Neuronal stem cell (in vitro differentiated cells): ENCODE results near the gene BPIFA1.

Experiments
- DNase-seq: peaks from one replicate; pipeline ENCODE4 v3.0.0-alpha.2; 2013; ENCODE audit warnings: low spot score
- H2AFZ ChIP-seq: one replicate; pipeline ENCODE4 v1.6.1; 2013; ENCODE audit warnings: mild to moderate bottlenecking, low read length, inconsistent platforms
- H2AK5ac ChIP-seq: 2 replicates; pipeline ENCODE4 v1.6.1; 2013; ENCODE audit warnings: low read depth, mild to moderate bottlenecking, inconsistent platforms, low read length, moderate library complexity, mixed read lengths
- H2BK120ac ChIP-seq: 2 replicates; pipeline ENCODE4 v1.6.1; 2013; ENCODE audit warnings: low read depth, mild to moderate bottlenecking, inconsistent platforms, low read length, moderate library complexity, mixed read lengths
- H2BK12ac ChIP-seq: one replicate; pipeline ENCODE4 v1.6.1; 2013; ENCODE audit warnings: low read length, inconsistent platforms
- H2BK15ac ChIP-seq: 2 replicates; pipeline ENCODE4 v1.6.1; 2013; ENCODE audit warnings: mild to moderate bottlenecking, low read length, inconsistent platforms, mixed read lengths
- H2BK5ac ChIP-seq: one replicate; pipeline ENCODE4 v1.6.1; 2013; ENCODE audit warnings: inconsistent platforms, mild to moderate bottlenecking, low read length, moderate library complexity
- H3K14ac ChIP-seq: one replicate; pipeline ENCODE4 v1.6.1; 2013; ENCODE audit warnings: low read length, inconsistent platforms
- H3K18ac ChIP-seq: 2 replicates; pipeline ENCODE4 v1.6.1; 2013; ENCODE audit warnings: low read length, inconsistent platforms
- H3K23ac ChIP-seq: 2 replicates; pipeline ENCODE4 v1.6.1; 2013; ENCODE audit warnings: low read depth, mild to moderate bottlenecking, mixed read lengths, low read length, inconsistent platforms; ENCODE audit not compliant: poor library complexity
- H3K27ac ChIP-seq: replicated peaks from 3 replicates; pipeline ENCODE4 v1.5.1; 2013; ENCODE audit warnings: low read length, inconsistent platforms
- H3K27me3 ChIP-seq, 3 experiments: 2 replicates each; pipeline ENCODE4 v1.6.1; 2013; ENCODE audit warnings: low read length in 3 of 3, mild to moderate bottlenecking in 2 of 3, inconsistent platforms in 1 of 3, low read depth in 1 of 3, mixed read lengths in 1 of 3, moderate library complexity in 1 of 3; ENCODE audit not compliant: control insufficient read depth in 3 of 3, insufficient read depth in 3 of 3
- H3K36me3 ChIP-seq, 2 donors: replicated peaks in 1 of 2; 2 replicates each; pipeline ENCODE4 v1.6.1; 2013; ENCODE audit warnings: low read length in 2 of 2; ENCODE audit not compliant: control insufficient read depth in 2 of 2, insufficient read depth in 2 of 2
- H3K4ac ChIP-seq: 2 replicates; pipeline ENCODE4 v1.6.1; 2013; ENCODE audit warnings: inconsistent platforms, mild to moderate bottlenecking, low read length, moderate library complexity
- H3K4me1 ChIP-seq, 2 donors: 1 replicate in 1 of 2; 2 replicates in 1 of 2; pipeline ENCODE4 v1.6.1; 2013; ENCODE audit warnings: low read length in 2 of 2, low read depth in 1 of 2; ENCODE audit not compliant: control insufficient read depth in 2 of 2, insufficient read depth in 1 of 2
- H3K4me2 ChIP-seq: one replicate; pipeline ENCODE4 v1.6.1; 2013; ENCODE audit warnings: mild to moderate bottlenecking, low read length, inconsistent platforms; ENCODE audit not compliant: insufficient read depth, poor library complexity, severe bottlenecking
- H3K4me3 ChIP-seq, 2 donors: 2 replicates each; pipeline ENCODE4 v1.5.1; 2013; ENCODE audit warnings: low read length in 2 of 2, mild to moderate bottlenecking in 2 of 2, inconsistent platforms in 1 of 2, moderate library complexity in 1 of 2
- H3K79me1 ChIP-seq: one replicate; pipeline ENCODE4 v1.6.1; 2013; ENCODE audit warnings: low read depth, mild to moderate bottlenecking, inconsistent platforms, low read length, moderate library complexity
- H3K9ac ChIP-seq: one replicate; pipeline ENCODE4 v1.6.1; 2013; ENCODE audit warnings: mild to moderate bottlenecking, low read depth, low read length, inconsistent platforms; ENCODE audit not compliant: poor library complexity
- H3K9me3 ChIP-seq, 2 donors: replicated peaks in 1 of 2; 2 replicates each; pipeline versions ENCODE3 to v1.6.1; 2013; ENCODE audit warnings: low read length in 2 of 2, mild to moderate bottlenecking in 2 of 2, inconsistent platforms in 1 of 2, low read depth in 1 of 2, mixed read lengths in 1 of 2, moderate library complexity in 1 of 2; ENCODE audit not compliant: control insufficient read depth in 2 of 2, insufficient read depth in 1 of 2
- H4K8ac ChIP-seq: one replicate; pipeline ENCODE4 v1.6.1; 2013; ENCODE audit warnings: low read depth, mild to moderate bottlenecking, inconsistent platforms, low read length, moderate library complexity
- H4K91ac ChIP-seq: one replicate; pipeline ENCODE4 v1.6.1; 2013; ENCODE audit warnings: low read length, low read depth, mild to moderate bottlenecking, inconsistent platforms; ENCODE audit not compliant: poor library complexity
- WGBS, 2 donors: extraction: QIAGEN DNeasy Blood & Tissue Kit; methylation state at CpG; one replicate each; pipeline ENCODE4 v1.1.7; 2013; ENCODE audit warnings: missing lambda C conversion rate in 2 of 2, mixed read lengths in 1 of 2; ENCODE audit not compliant: insufficient read length in 2 of 2, insufficient replicate concordance in 1 of 2; ENCODE audit errors: extremely low coverage in 2 of 2; 5-methylcytosine and 5-hydroxymethylcytosine counted together

BPIFA1 gene

GRCh38 chr20:33275871-33276270 is 40.1 kb downstream of the BPIFA1 start:
- H2BK12ac ChIP-seq = no peak overlapping the region
- no peak overlapping the region for H2AK5ac ChIP-seq
- H3K9me3 ChIP-seq = no peaks in the 10 kb centered on the region
- H3K23ac ChIP-seq = no peak overlapping the region
- peaks cover 0 to 7% of the 10 kb centered on the region in 2 donors for H3K4me1 ChIP-seq
- H4K8ac ChIP-seq = no peak overlapping the region
- no peak overlapping the region for H2BK15ac ChIP-seq
- H3K9ac ChIP-seq = no peak overlapping the region
- no peak overlapping the region for H4K91ac ChIP-seq
- H3K79me1 ChIP-seq = no peaks in the 10 kb centered on the region
- no peak overlapping the region for H2BK5ac ChIP-seq
- peaks cover 0 to 29% (median 0%) of the 10 kb centered on the region in 3 experiments for H3K27me3 ChIP-seq
- no peak overlapping the region for H3K27ac ChIP-seq
- no peak for DNase-seq
- H2AFZ ChIP-seq = no peak overlapping the region
- no peak overlapping the region for H3K4ac ChIP-seq
- no peak overlapping the region for H2BK120ac ChIP-seq
- WGBS, 2 donors = no CpG with 5 or more reads among the region's 3 CpGs
- no peak overlapping the region for H3K14ac ChIP-seq
- H3K18ac ChIP-seq = no peak overlapping the region
- no peak overlapping the region for H3K4me2 ChIP-seq
- no peaks in the 10 kb centered on the region for H3K36me3 ChIP-seq
- no peak overlapping the region for H3K4me3 ChIP-seq

- no peak overlapping the region for H3K4me2 ChIP-seq
- H2BK15ac ChIP-seq = no peak overlapping the region
- no CpG with 5 or more reads among the region's 12 CpGs for WGBS, 2 donors
- no peak overlapping the region for H2BK5ac ChIP-seq
- peak overlapping the region; percentile 32 for H2AK5ac ChIP-seq
- H3K18ac ChIP-seq = peak overlapping the region; percentile 6
- no peak overlapping the region for H3K4ac ChIP-seq
- H3K27ac ChIP-seq = no peak overlapping the region
- H2BK120ac ChIP-seq = no peak overlapping the region
- H3K9me3 ChIP-seq = no peaks in the 10 kb centered on the region
- H3K36me3 ChIP-seq = no peaks in the 10 kb centered on the region
- H2BK12ac ChIP-seq = peak overlapping the region; percentile 14
- peaks cover 0 to 7% of the 10 kb centered on the region in 2 donors for H3K4me1 ChIP-seq
- no peak overlapping the region for H4K8ac ChIP-seq
- no peak overlapping the region for H2AFZ ChIP-seq
- H4K91ac ChIP-seq = no peak overlapping the region
- no peak overlapping the region for H3K14ac ChIP-seq
- no peaks in the 10 kb centered on the region for H3K79me1 ChIP-seq
- H3K23ac ChIP-seq = peak overlapping the region; percentile 40
- peaks cover 0 to 35% (median 0%) of the 10 kb centered on the region in 3 experiments for H3K27me3 ChIP-seq
- no peak for DNase-seq
- no peak overlapping the region for H3K9ac ChIP-seq
- no peak overlapping the region for H3K4me3 ChIP-seq
Observed at GRCh38 chr20:33276303-33277113, 40.7 kb downstream of the BPIFA1 start.

GRCh38 chr20:33277471-33278441 is 42.0 kb downstream of the BPIFA1 start:
- Histone ChIP-seq H3K4me2 (no peak overlapping the region), H3K79me1 (no peaks in the 10 kb centered on the region), H3K18ac (no peak overlapping the region), H2BK120ac (no peak overlapping the region), H2BK15ac (no peak overlapping the region), H3K23ac (no peak overlapping the region), H4K8ac (no peak overlapping the region), H3K9me3 (no peaks in the 10 kb centered on the region), H3K4me3 (no peak overlapping the region), H2BK12ac (no peak overlapping the region), H4K91ac (no peak overlapping the region), H3K27me3 (peaks cover 0 to 29% (median 0%) of the 10 kb centered on the region in 3 experiments), H2AFZ (no peak overlapping the region), H2AK5ac (no peak overlapping the region), H2BK5ac (no peak overlapping the region), H3K4ac (no peak overlapping the region), H3K27ac (no peak overlapping the region), H3K4me1 (peaks cover 0 to 7% of the 10 kb centered on the region in 2 donors), H3K36me3 (no peaks in the 10 kb centered on the region), H3K14ac (no peak overlapping the region), H3K9ac (no peak overlapping the region)
- no peak for DNase-seq
- no CpG with 5 or more reads among the region's 13 CpGs for WGBS, 2 donors

- H3K9ac ChIP-seq = no peak overlapping the region
- H3K23ac ChIP-seq = no peak overlapping the region
- H3K79me1 ChIP-seq = no peaks in the 10 kb centered on the region
- no peak overlapping the region for H4K8ac ChIP-seq
- H3K4me1 ChIP-seq = peaks cover 0 to 7% of the 10 kb centered on the region in 2 donors
- no peak overlapping the region for H2BK120ac ChIP-seq
- no peak overlapping the region for H3K4me2 ChIP-seq
- no peak overlapping the region for H3K14ac ChIP-seq
- no peak overlapping the region for H2BK12ac ChIP-seq
- no peak overlapping the region for H3K27ac ChIP-seq
- no peak overlapping the region for H4K91ac ChIP-seq
- H3K27me3 ChIP-seq = peaks cover 0 to 32% (median 0%) of the 10 kb centered on the region in 3 experiments
- H2BK15ac ChIP-seq = no peak overlapping the region
- no peak overlapping the region for H2BK5ac ChIP-seq
- no CpG with 5 or more reads among the region's 3 CpGs for WGBS, 2 donors
- no peak overlapping the region for H2AFZ ChIP-seq
- no peaks in the 10 kb centered on the region for H3K9me3 ChIP-seq
- H3K36me3 ChIP-seq = no peaks in the 10 kb centered on the region
- no peak overlapping the region for H3K18ac ChIP-seq
- DNase-seq = no peak
- H3K4ac ChIP-seq = no peak overlapping the region
- H3K4me3 ChIP-seq = no peak overlapping the region
- no peak overlapping the region for H2AK5ac ChIP-seq
Observed at GRCh38 chr20:33278700-33279099, 42.9 kb downstream of the BPIFA1 start.
